Measurements from ENCODE around the gene FASTKD2.

Gene FASTKD2

GRCh38 chr2:206832873-206833272, 67.5 kb downstream of the FASTKD2 start:
- Histone ChIP-seq H3K79me2 (ENCODE audit: insufficient read depth, low read length) (no peaks in the 10 kb centered on the region), H3K9me3 (ENCODE audit: low read length) (no peaks in the 10 kb centered on the region), H2AFZ (ENCODE audit: low read length) (no peak overlapping the region), H3K4me2 (ENCODE audit: low read length) (no peak overlapping the region), H3K27ac (ENCODE audit: low read depth, low read length, poor library complexity, severe bottlenecking) (no peak overlapping the region), H3K9me2 (ENCODE audit: low read depth, low read length) (no peaks in the 10 kb centered on the region), H3K27me3 (ENCODE audit: insufficient read depth, low read length) (no peaks in the 10 kb centered on the region), H3F3A (ENCODE audit: insufficient read depth, low read length) (no peaks in the 10 kb centered on the region), H3K9ac (ENCODE audit: low read length) (no peak overlapping the region), H3K36me3 (ENCODE audit: insufficient read depth, low read length) (no peaks in the 10 kb centered on the region), H4K20me1 (ENCODE audit: insufficient read depth, low read length) (no peaks in the 10 kb centered on the region), H3K4me3 (ENCODE audit: low read depth, low read length, poor library complexity, severe bottlenecking) (no peak overlapping the region), H3K4me1 (ENCODE audit: insufficient read depth, low read length, severe bottlenecking) (no peaks in the 10 kb centered on the region)
- no peak for TF ChIP-seq EZH2 (IDR thresholded peaks at IDR 0.05; ENCODE audit: borderline replicate concordance, low read length)

DNA sequence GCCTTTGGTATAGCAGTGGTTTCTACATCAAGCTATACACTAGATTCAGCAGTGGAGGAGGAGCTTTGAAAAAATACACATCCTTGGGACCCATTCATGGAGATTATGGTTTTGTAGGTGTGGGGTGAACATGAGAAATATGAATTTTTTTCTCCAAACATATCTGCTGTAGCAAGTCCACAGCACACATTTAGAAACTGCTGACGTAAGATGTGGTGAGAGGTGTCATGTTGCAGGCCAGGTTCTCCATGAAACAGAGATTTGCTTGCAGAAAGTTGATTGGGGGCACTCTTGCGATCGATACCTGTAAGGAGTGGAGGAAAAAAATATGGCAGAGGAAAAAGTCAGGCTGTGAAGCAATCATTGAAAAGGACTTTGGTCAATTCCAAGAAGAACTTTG, 67.9 kb downstream of the FASTKD2 start:
- Histone ChIP-seq H3K27ac (ENCODE audit: low read depth, low read length, poor library complexity, severe bottlenecking) (no peak overlapping the region), H3K9me2 (ENCODE audit: low read depth, low read length) (no peaks in the 10 kb centered on the region), H3K36me3 (ENCODE audit: insufficient read depth, low read length) (no peaks in the 10 kb centered on the region), H3K27me3 (ENCODE audit: insufficient read depth, low read length) (no peaks in the 10 kb centered on the region), H3K9me3 (ENCODE audit: low read length) (no peaks in the 10 kb centered on the region), H3K4me3 (ENCODE audit: low read depth, low read length, poor library complexity, severe bottlenecking) (no peak overlapping the region), H3K4me2 (ENCODE audit: low read length) (no peak overlapping the region), H4K20me1 (ENCODE audit: insufficient read depth, low read length) (no peaks in the 10 kb centered on the region), H3K4me1 (ENCODE audit: insufficient read depth, low read length, severe bottlenecking) (no peaks in the 10 kb centered on the region), H3K79me2 (ENCODE audit: insufficient read depth, low read length) (no peaks in the 10 kb centered on the region), H3F3A (ENCODE audit: insufficient read depth, low read length) (no peaks in the 10 kb centered on the region), H3K9ac (ENCODE audit: low read length) (no peak overlapping the region), H2AFZ (ENCODE audit: low read length) (no peak overlapping the region)
- TF ChIP-seq CTCF (IDR thresholded peaks at IDR 0.05; ENCODE audit: low read length) = no peak
- no peak for TF ChIP-seq EZH2 (IDR thresholded peaks at IDR 0.05; ENCODE audit: borderline replicate concordance, low read length)

DNA sequence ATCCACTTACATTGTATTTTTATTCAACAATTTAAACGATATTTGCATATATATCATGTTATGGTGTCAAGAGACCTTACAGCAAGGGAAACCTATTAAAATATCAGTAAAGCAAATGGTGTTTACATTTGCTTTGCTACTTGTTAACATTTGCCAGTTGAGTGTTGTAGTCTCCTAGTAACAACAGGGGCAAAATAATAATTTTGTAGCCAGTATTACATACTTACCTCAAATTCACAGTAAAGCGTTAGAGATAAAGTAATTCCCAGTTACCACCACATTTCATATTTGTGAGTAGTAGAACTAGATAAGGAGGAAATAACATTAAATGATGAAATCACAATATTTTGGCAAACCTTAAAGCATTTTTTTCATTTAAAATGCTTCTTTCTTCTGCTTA, 71.3 kb downstream of the FASTKD2 start:
- Histone ChIP-seq H2AFZ (ENCODE audit: low read length) (no peak overlapping the region), H3K27me3 (ENCODE audit: insufficient read depth, low read length) (no peaks in the 10 kb centered on the region), H3K36me3 (ENCODE audit: insufficient read depth, low read length) (no peaks in the 10 kb centered on the region), H3K4me3 (ENCODE audit: low read depth, low read length, poor library complexity, severe bottlenecking) (no peak overlapping the region), H3K9me3 (ENCODE audit: low read length) (no peaks in the 10 kb centered on the region), H3K9me2 (ENCODE audit: low read depth, low read length) (no peaks in the 10 kb centered on the region), H3K4me2 (ENCODE audit: low read length) (no peak overlapping the region), H3K4me1 (ENCODE audit: insufficient read depth, low read length, severe bottlenecking) (no peaks in the 10 kb centered on the region), H4K20me1 (ENCODE audit: insufficient read depth, low read length) (no peaks in the 10 kb centered on the region), H3F3A (ENCODE audit: insufficient read depth, low read length) (no peaks in the 10 kb centered on the region), H3K27ac (ENCODE audit: low read depth, low read length, poor library complexity, severe bottlenecking) (no peak overlapping the region), H3K79me2 (ENCODE audit: insufficient read depth, low read length) (no peaks in the 10 kb centered on the region), H3K9ac (ENCODE audit: low read length) (no peak overlapping the region)
- TF ChIP-seq CTCF (IDR thresholded peaks at IDR 0.05; ENCODE audit: low read length) (no peak), EZH2 (IDR thresholded peaks at IDR 0.05; ENCODE audit: borderline replicate concordance, low read length) (no peak)

GRCh38 chr2:206837775-206838174, 72.4 kb downstream of the FASTKD2 start:
- TF ChIP-seq CTCF (IDR thresholded peaks at IDR 0.05; ENCODE audit: low read length) (no peak), EZH2 (IDR thresholded peaks at IDR 0.05; ENCODE audit: borderline replicate concordance, low read length) (no peak)
- no peaks in the 10 kb centered on the region for H3K4me1 ChIP-seq (ENCODE audit: insufficient read depth, low read length, severe bottlenecking)
- H3K9ac ChIP-seq (ENCODE audit: low read length) = no peak overlapping the region

More at GRCh38 chr2:206837775-206838174, 72.4 kb downstream of the FASTKD2 start:
- H4K20me1 ChIP-seq (ENCODE audit: insufficient read depth, low read length) = no peaks in the 10 kb centered on the region
- no peaks in the 10 kb centered on the region for H3K79me2 ChIP-seq (ENCODE audit: insufficient read depth, low read length)
- H3K4me3 ChIP-seq (ENCODE audit: low read depth, low read length, poor library complexity, severe bottlenecking) = no peak overlapping the region
- H3K27ac ChIP-seq (ENCODE audit: low read depth, low read length, poor library complexity, severe bottlenecking) = no peak overlapping the region
- H3K27me3 ChIP-seq (ENCODE audit: insufficient read depth, low read length) = no peaks in the 10 kb centered on the region
- H3K9me2 ChIP-seq (ENCODE audit: low read depth, low read length) = no peaks in the 10 kb centered on the region
- no peaks in the 10 kb centered on the region for H3K9me3 ChIP-seq (ENCODE audit: low read length)
- H3K36me3 ChIP-seq (ENCODE audit: insufficient read depth, low read length) = no peaks in the 10 kb centered on the region
- no peak overlapping the region for H3K4me2 ChIP-seq (ENCODE audit: low read length)
- H2AFZ ChIP-seq (ENCODE audit: low read length) = no peak overlapping the region
- H3F3A ChIP-seq (ENCODE audit: insufficient read depth, low read length) = no peaks in the 10 kb centered on the region

All from OCI-LY1 (cell line).